AG04450 (cell line): Measurements from ENCODE around the gene PPP1R14C. TPM values are rescaled to one million over a fixed set of nuclear protein-coding genes. Genes with fewer than 3 reads are reported as not detected.
"Not testable (repeated sequence)": the region's sequence is repeated elsewhere in the genome, so short reads cannot be mapped to it uniquely, and the experiment has no call there.

ENCODE experiments used
- CTCF ChIA-PET: fragments of 300-600, 350-600 bp; formaldehyde crosslinking; extraction: SDS; loops from one replicate; lab custom pipeline; 2022; ENCODE audit warnings: antibody characterized with exemption, inconsistent platforms; lab: Charles Lee
- POLR2A ChIA-PET: fragments of 350-600 bp; formaldehyde crosslinking; extraction: SDS; loops from one replicate; lab custom pipeline; 2021; ENCODE audit warnings: antibody characterized with exemption, inconsistent platforms; lab: Yijun Ruan, JAX
- DNase-seq: peaks from one replicate; pipeline ENCODE4 v3.0.0-alpha.2; 2011; ENCODE audit warnings: low read depth, low spot score
- H3K27ac ChIP-seq: one replicate; pipeline ENCODE4 v1.5.1; 2012; ENCODE audit warnings: low read depth, low read length, control low read depth
- H3K27me3 ChIP-seq: one replicate; pipeline ENCODE4 v1.6.0; 2012; ENCODE audit warnings: low read length; ENCODE audit not compliant: control insufficient read depth, insufficient read depth
- H3K4me3 ChIP-seq: 2 replicates; pipeline ENCODE4 v1.5.1; 2011; ENCODE audit warnings: mild to moderate bottlenecking, low read depth, low read length, control low read depth
- H3K9me3 ChIP-seq: 2 replicates; pipeline ENCODE4 v1.5.1; 2012; ENCODE audit warnings: low read length; ENCODE audit not compliant: control insufficient read depth, insufficient read depth
- CTCF ChIP-seq: IDR thresholded peaks from 2 replicates; pipeline ENCODE4 v1.5.1; 2011; ENCODE audit warnings: low read depth, low read length, control low read depth, inconsistent platforms
- polyA plus RNA-seq: library from polyadenylated mRNA; depleted of rRNA; stranded (reverse); fragments of >200 nt; gene quantifications from 2 replicates; pipeline ENCODE4 v1.2.3, GENCODE V29; 2011

Gene PPP1R14C
- polyA plus RNA-seq, 1 experiment, result not detected

GRCh38 chr6:150179030-150179429 is 36.2 kb downstream of the PPP1R14C start:
- H3K27ac ChIP-seq, result no peak overlapping the region
- no peak overlapping the region for H3K4me3 ChIP-seq
- H3K27me3 ChIP-seq, result no peaks in the 10 kb centered on the region
- POLR2A ChIA-PET, result no interaction called here
- CTCF ChIA-PET, result no interaction called here
- H3K9me3 ChIP-seq, result no peaks in the 10 kb centered on the region; the same call in 1 of the 2 replicates
- no peak for TF ChIP-seq CTCF
- no peak for DNase-seq

GRCh38 chr6:150179907-150180424 is 37.1 kb downstream of the PPP1R14C start:
- H3K27me3 ChIP-seq, H3K4me3 ChIP-seq, H3K9me3 ChIP-seq, DNase-seq, H3K27ac ChIP-seq, CTCF ChIA-PET, POLR2A ChIA-PET: not testable (repeated sequence)

GRCh38 chr6:150180517-150180916 is 37.7 kb downstream of the PPP1R14C start:
- H3K27me3 ChIP-seq, result no peaks in the 10 kb centered on the region
- no peak for DNase-seq
- no peak for TF ChIP-seq CTCF
- ChIA-PET POLR2A (no interaction called here), CTCF (interaction anchor here (1.0 kb wide), 1 partner anchor 100 kb away, joined by 3 read pairs; no protein-coding TSS in a partner anchor)
- no peak overlapping the region for H3K4me3 ChIP-seq
- H3K27ac ChIP-seq, result no peak overlapping the region
- no peaks in the 10 kb centered on the region; the same call in 1 of the 2 replicates for H3K9me3 ChIP-seq

GRCh38 chr6:150182460-150183078 is 39.7 kb downstream of the PPP1R14C start:
- POLR2A ChIA-PET, result no interaction called here
- H3K4me3 ChIP-seq, result no peak overlapping the region
- no peak overlapping the region for H3K27ac ChIP-seq
- H3K27me3 ChIP-seq, result no peaks in the 10 kb centered on the region
- no peak for DNase-seq
- no peak for TF ChIP-seq CTCF
- CTCF ChIA-PET, result no interaction called here
- H3K9me3 ChIP-seq, result no peaks in the 10 kb centered on the region; the same call in 1 of the 2 replicates

- no peaks in the 10 kb centered on the region; the same call in 1 of the 2 replicates for H3K9me3 ChIP-seq
- ChIA-PET POLR2A (no interaction called here), CTCF (no interaction called here)
- no peak for DNase-seq
- no peak overlapping the region for H3K4me3 ChIP-seq
- no peak for TF ChIP-seq CTCF
- H3K27ac ChIP-seq, result no peak overlapping the region
- no peaks in the 10 kb centered on the region for H3K27me3 ChIP-seq
These were observed 40.3 kb downstream of the PPP1R14C start for GRCh38 chr6:150183105-150183504.
